HG03280 (cell line): ENCODE measurements around the gene TATDN3.
"Not testable (repeated sequence)": the region's sequence is repeated elsewhere in the genome, so short reads cannot be mapped to it uniquely, and the experiment has no call there.

Experiments
- ATAC-seq: cut with Tn5 transposase; IDR thresholded peaks from one replicate; pipeline ENCODE4 v1.9.1; 2021; ENCODE audit warnings: mild to moderate bottlenecking, moderate library complexity; ENCODE audit not compliant: unreplicated experiment

Gene TATDN3

GRCh38 chr1:212827171-212827776 is 35.6 kb downstream of the TATDN3 start:
- no peak for ATAC-seq

GRCh38 chr1:212827831-212828278 is 36.2 kb downstream of the TATDN3 start:
- ATAC-seq: no peak

GRCh38 chr1:212828395-212828794 is 36.7 kb downstream of the TATDN3 start:
- no peak for ATAC-seq

- not testable (repeated sequence) for ATAC-seq
These were observed 41.8 kb downstream of the TATDN3 start for GRCh38 chr1:212833211-212834207.

GRCh38 chr1:212838145-212838544 is 46.5 kb downstream of the TATDN3 start:
- ATAC-seq: no peak

- not testable (repeated sequence) for ATAC-seq
These were observed 52.8 kb downstream of the TATDN3 start for GRCh38 chr1:212844521-212844920.

- no peak for ATAC-seq
These were observed 55.9 kb downstream of the TATDN3 start, which contains the start of gene SPATA45 for GRCh38 chr1:212847549-212847948. SPATA45 (minus strand) TSS chr1:212847649; CDS start chr1:212836149, 11,500 bp downstream.

GRCh38 chr1:212852105-212852688 is 60.5 kb downstream of the TATDN3 start:
- no peak for ATAC-seq

GRCh38 chr1:212853658-212854057 is 62.0 kb downstream of the TATDN3 start:
- ATAC-seq: no peak

GRCh38 chr1:212856755-212857154 is 65.1 kb downstream of the TATDN3 start:
- ATAC-seq: no peak

- peak; percentile 98 for ATAC-seq
These were observed 66.3 kb downstream of the TATDN3 start, which contains the start of gene FLVCR1 for GRCh38 chr1:212857992-212858460. FLVCR1 (plus strand) TSS chr1:212858275; CDS start chr1:212858453, 178 bp downstream.

- peak; percentile 23 for ATAC-seq
These were observed 67.0 kb downstream of the TATDN3 start for GRCh38 chr1:212858461-212859265.

- no peak for ATAC-seq
These were observed 69.3 kb downstream of the TATDN3 start for GRCh38 chr1:212860713-212861581.

GRCh38 chr1:212862111-212862690 is 70.5 kb downstream of the TATDN3 start:
- ATAC-seq: no peak

GRCh38 chr1:212863345-212863744 is 71.7 kb downstream of the TATDN3 start:
- ATAC-seq: not testable (repeated sequence)

GRCh38 chr1:212864201-212864600 is 72.5 kb downstream of the TATDN3 start:
- no peak for ATAC-seq
